SJSA1 (cell line): ENCODE data around the gene RIOK3. TPM values are rescaled to one million over a fixed set of nuclear protein-coding genes. Genes with fewer than 3 reads are reported as not detected.
"Not testable (repeated sequence)": the region's sequence is repeated elsewhere in the genome, so short reads cannot be mapped to it uniquely, and the experiment has no call there.

Experiments used
- DNase-seq, 2 experiments: peaks; one replicate each; pipeline ENCODE4 v3.0.0-alpha.2; 2015 to 2020; ENCODE audit warnings: low spot score in 2 of 2, low read depth in 1 of 2
- H3K27ac ChIP-seq: fragments of 250-450 bp; sonication (Bioruptor Pico); 2 replicates; pipeline ENCODE4 v1.5.1; 2020; ENCODE audit warnings: mild to moderate bottlenecking, moderate library complexity
- H3K27me3 ChIP-seq: fragments of 250-450 bp; sonication (Bioruptor Pico); replicated peaks from 2 replicates; pipeline ENCODE4 v1.5.1; 2020; ENCODE audit warnings: mild to moderate bottlenecking, moderate library complexity
- H3K36me3 ChIP-seq: fragments of 250-450 bp; sonication (Bioruptor Pico); 2 replicates; pipeline ENCODE4 v1.5.1; 2020; ENCODE audit warnings: mild to moderate bottlenecking
- H3K4me1 ChIP-seq: fragments of 250-450 bp; sonication (Bioruptor Pico); replicated peaks from 2 replicates; pipeline ENCODE4 v1.6.1; 2021; ENCODE audit warnings: mild to moderate bottlenecking
- H3K4me3 ChIP-seq: fragments of 250-450 bp; sonication (Bioruptor Pico); 2 replicates; pipeline ENCODE4 v1.5.1; 2020; ENCODE audit warnings: mild to moderate bottlenecking
- H3K9me3 ChIP-seq: fragments of 250-450 bp; sonication (Bioruptor Pico); replicated peaks from 2 replicates; pipeline ENCODE4 v1.5.1; 2020; ENCODE audit warnings: mild to moderate bottlenecking
- total RNA-seq: library from RNA; depleted of rRNA; stranded (reverse); fragments of >200 nt; shearing (Covaris generic); gene quantifications from 2 replicates; pipeline ENCODE4 v1.2.3, GENCODE V29; 2014

Gene RIOK3
- total RNA-seq, 1 experiment from 2014 or later: 49.5 TPM

- DNase-seq: no peak
- H3K27ac ChIP-seq: no peak overlapping the region
- H3K27me3 ChIP-seq: no peaks in the 10 kb centered on the region
- peaks cover 70% of the 10 kb centered on the region for H3K36me3 ChIP-seq
- 0 out of 2 replicates have a peak, but pooled peaks cover 3% of the 10 kb centered on the region for H3K9me3 ChIP-seq
- H3K4me1 ChIP-seq: no peaks in the 10 kb centered on the region
- H3K4me3 ChIP-seq: no peak overlapping the region
Measured at GRCh38 chr18:23460285-23461273, 7.5 kb downstream of the RIOK3 start.

- no peak for DNase-seq
- Histone ChIP-seq H3K4me1 (no peaks in the 10 kb centered on the region), H3K27ac (no peak overlapping the region), H3K36me3 (peaks cover 80% of the 10 kb centered on the region), H3K4me3 (no peak overlapping the region), H3K9me3 (0 out of 2 replicates have a peak, but pooled peaks cover 3% of the 10 kb centered on the region), H3K27me3 (no peaks in the 10 kb centered on the region)
Measured at GRCh38 chr18:23462876-23463275, 9.8 kb downstream of the RIOK3 start.

- H3K9me3 ChIP-seq: 0 out of 2 replicates have a peak, but pooled peaks cover under 1% of the 10 kb centered on the region
Measured at GRCh38 chr18:23468753-23469459, 15.8 kb downstream of the RIOK3 start.

GRCh38 chr18:23470620-23471387, 17.7 kb downstream of the RIOK3 start:
- no peaks in the 10 kb centered on the region for H3K27me3 ChIP-seq
- no peak overlapping the region for H3K27ac ChIP-seq
- H3K4me3 ChIP-seq: no peak overlapping the region
- H3K9me3 ChIP-seq: no peaks in the 10 kb centered on the region
- no peaks in the 10 kb centered on the region for H3K4me1 ChIP-seq
- peaks cover 90% of the 10 kb centered on the region for H3K36me3 ChIP-seq
- no peak for DNase-seq

More at GRCh38 chr18:23468753-23469459, 15.8 kb downstream of the RIOK3 start:
- Histone ChIP-seq H3K36me3 (peaks cover 89% of the 10 kb centered on the region), H3K4me3 (no peak overlapping the region), H3K4me1 (no peaks in the 10 kb centered on the region), H3K27ac (no peak overlapping the region), H3K27me3 (no peaks in the 10 kb centered on the region)
- no peak for DNase-seq

- Histone ChIP-seq H3K4me1 (no peaks in the 10 kb centered on the region), H3K36me3 (peaks cover 90% of the 10 kb centered on the region), H3K4me3 (no peak overlapping the region), H3K27me3 (no peaks in the 10 kb centered on the region), H3K9me3 (no peaks in the 10 kb centered on the region), H3K27ac (no peak overlapping the region)
- no peak for DNase-seq
Measured at GRCh38 chr18:23471486-23471885, 18.4 kb downstream of the RIOK3 start.

- H3K4me3 ChIP-seq: no peak overlapping the region
- no peaks in the 10 kb centered on the region for H3K9me3 ChIP-seq
- H3K27me3 ChIP-seq: no peaks in the 10 kb centered on the region; the same call in 1 of the 2 replicates
- H3K27ac ChIP-seq: no peak overlapping the region
- no peak for DNase-seq
- H3K36me3 ChIP-seq: peaks cover 71% of the 10 kb centered on the region
- no peaks in the 10 kb centered on the region for H3K4me1 ChIP-seq
Measured at GRCh38 chr18:23479829-23480505, 26.9 kb downstream of the RIOK3 start.

- H3K4me3 ChIP-seq: no peak overlapping the region
- no peaks in the 10 kb centered on the region for H3K9me3 ChIP-seq
- no peak for DNase-seq
- no peaks in the 10 kb centered on the region; the same call in 1 of the 2 replicates for H3K27me3 ChIP-seq
- H3K36me3 ChIP-seq: peaks cover 29% of the 10 kb centered on the region
- no peak overlapping the region for H3K27ac ChIP-seq
- peaks cover 16% of the 10 kb centered on the region for H3K4me1 ChIP-seq
Measured at GRCh38 chr18:23484561-23485182, 31.6 kb downstream of the RIOK3 start.

- no peaks in the 10 kb centered on the region; the same call in 1 of the 2 replicates for H3K27me3 ChIP-seq
- no peak overlapping the region for H3K27ac ChIP-seq
- H3K4me1 ChIP-seq: peaks cover 16% of the 10 kb centered on the region
- peaks cover 22% of the 10 kb centered on the region for H3K36me3 ChIP-seq
- no peak for DNase-seq
- no peaks in the 10 kb centered on the region for H3K9me3 ChIP-seq
- no peak overlapping the region for H3K4me3 ChIP-seq
Measured at GRCh38 chr18:23485386-23485785, 32.3 kb downstream of the RIOK3 start.

GRCh38 chr18:23487738-23488570, 34.9 kb downstream of the RIOK3 start:
- H3K4me3 ChIP-seq: peak overlapping the region; percentile 17
- no peaks in the 10 kb centered on the region for H3K36me3 ChIP-seq

GRCh38 chr18:23489586-23489985, 36.5 kb downstream of the RIOK3 start:
- not testable (repeated sequence) for H3K27ac ChIP-seq, H3K9me3 ChIP-seq, H3K4me3 ChIP-seq, H3K27me3 ChIP-seq, DNase-seq, H3K36me3 ChIP-seq
- peaks cover 16% of the 10 kb centered on the region for H3K4me1 ChIP-seq

More at GRCh38 chr18:23487738-23488570, 34.9 kb downstream of the RIOK3 start:
- Histone ChIP-seq H3K4me1 (peaks cover 16% of the 10 kb centered on the region), H3K27ac (no peak overlapping the region), H3K27me3 (no peaks in the 10 kb centered on the region), H3K9me3 (peaks cover 4% of the 10 kb centered on the region; the same call in 1 of the 2 replicates)
- DNase-seq: peak in 1 of 2 experiments; percentile 52

- H3K9me3 ChIP-seq: peaks cover 4% of the 10 kb centered on the region; the same call in 1 of the 2 replicates
- H3K4me3 ChIP-seq: no peak overlapping the region
- no peaks in the 10 kb centered on the region for H3K36me3 ChIP-seq
- H3K27ac ChIP-seq: no peak overlapping the region
- DNase-seq: no peak
- no peaks in the 10 kb centered on the region for H3K4me1 ChIP-seq
- no peaks in the 10 kb centered on the region for H3K27me3 ChIP-seq
Measured at GRCh38 chr18:23493654-23494053, 40.6 kb downstream of the RIOK3 start.

GRCh38 chr18:23494992-23495391, 41.9 kb downstream of the RIOK3 start:
- Histone ChIP-seq H3K4me1 (no peaks in the 10 kb centered on the region), H3K27me3 (no peaks in the 10 kb centered on the region), H3K9me3 (peaks cover 4% of the 10 kb centered on the region; the same call in 1 of the 2 replicates), H3K4me3 (no peak overlapping the region), H3K36me3 (no peaks in the 10 kb centered on the region), H3K27ac (no peak overlapping the region)
- no peak for DNase-seq
